OCI-LY7 (cell line): Measurements from ENCODE around the gene NTMT1.
A peak's percentile ranks its signal among the peaks of the same experiment; 100 is the strongest.

Experiments
- CTCF ChIP-seq: fragments of 200-600 bp; sonication (generic); conservative IDR thresholded peaks from 2 replicates; pipeline ENCODE4 v1.5.1; 2014; ENCODE audit warnings: mild to moderate bottlenecking, antibody characterized with exemption, low read length, moderate library complexity, mixed read lengths
- EZH2phosphoT487 ChIP-seq: fragments of 200-600 bp; sonication (generic); IDR thresholded peaks from 2 replicates; pipeline ENCODE4 v1.6.1; 2018; ENCODE audit warnings: low read depth, borderline replicate concordance, mild to moderate bottlenecking, mixed run types, antibody characterized with exemption, low read length, moderate library complexity, mixed read lengths

- TF ChIP-seq CTCF (peak; percentile 71), EZH2phosphoT487 (no peak)
Observed at GRCh38 chr9:129617167-129617566, 8.8 kb upstream of the NTMT1 start.
